ENCODE data around the gene CYFIP1.

Gene CYFIP1

DNA sequence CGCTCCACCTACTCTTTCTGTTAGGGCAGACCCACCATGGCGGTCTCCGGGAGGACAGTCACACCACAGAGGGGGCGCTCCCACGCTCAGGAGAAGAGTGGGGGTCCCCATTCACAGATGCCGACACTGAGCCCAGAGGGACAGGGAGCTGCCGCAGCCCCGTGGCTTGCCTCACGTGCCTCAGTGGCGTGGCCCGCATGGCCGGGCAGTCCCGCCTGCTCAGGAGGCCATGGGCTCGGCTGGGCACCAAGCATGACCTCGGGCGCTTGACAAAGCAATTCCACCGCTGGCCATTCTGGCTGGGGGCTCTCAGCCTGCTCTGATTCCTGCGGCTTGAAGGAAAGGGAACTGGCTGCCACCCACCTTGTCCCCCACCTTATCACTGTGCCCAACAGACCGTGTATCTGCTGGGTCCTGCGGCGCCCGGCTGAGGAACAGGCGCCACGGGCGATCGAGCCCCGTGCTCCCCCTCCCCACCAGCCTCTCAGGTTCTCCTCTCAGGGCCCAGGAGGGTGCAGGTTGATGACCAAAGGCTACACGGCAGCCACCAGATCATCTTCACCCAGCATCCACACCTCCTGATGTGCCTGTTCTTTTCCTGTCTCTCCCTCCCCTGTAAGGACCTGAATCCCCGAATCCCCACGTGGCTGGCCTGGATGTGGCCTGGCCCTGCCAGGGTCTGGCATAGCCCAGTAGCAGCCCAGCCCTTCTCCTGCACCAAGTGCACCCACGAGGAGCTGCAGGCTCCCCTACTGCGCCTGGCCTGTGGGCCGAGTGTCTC is 20.7 kb downstream of the CYFIP1 start:
- no peaks in the 10 kb centered on the region for H3K36me3 Mint-ChIP-seq
- H3K27ac Mint-ChIP-seq: no peak overlapping the region
- H3K4me1 Mint-ChIP-seq (ENCODE audit: low read depth): no peaks in the 10 kb centered on the region
- no peaks in the 10 kb centered on the region for H3K9me3 Mint-ChIP-seq (ENCODE audit: low read depth)
- H3K4me3 Mint-ChIP-seq: no peak overlapping the region
- H3K27me3 Mint-ChIP-seq: no peaks in the 10 kb centered on the region

DNA sequence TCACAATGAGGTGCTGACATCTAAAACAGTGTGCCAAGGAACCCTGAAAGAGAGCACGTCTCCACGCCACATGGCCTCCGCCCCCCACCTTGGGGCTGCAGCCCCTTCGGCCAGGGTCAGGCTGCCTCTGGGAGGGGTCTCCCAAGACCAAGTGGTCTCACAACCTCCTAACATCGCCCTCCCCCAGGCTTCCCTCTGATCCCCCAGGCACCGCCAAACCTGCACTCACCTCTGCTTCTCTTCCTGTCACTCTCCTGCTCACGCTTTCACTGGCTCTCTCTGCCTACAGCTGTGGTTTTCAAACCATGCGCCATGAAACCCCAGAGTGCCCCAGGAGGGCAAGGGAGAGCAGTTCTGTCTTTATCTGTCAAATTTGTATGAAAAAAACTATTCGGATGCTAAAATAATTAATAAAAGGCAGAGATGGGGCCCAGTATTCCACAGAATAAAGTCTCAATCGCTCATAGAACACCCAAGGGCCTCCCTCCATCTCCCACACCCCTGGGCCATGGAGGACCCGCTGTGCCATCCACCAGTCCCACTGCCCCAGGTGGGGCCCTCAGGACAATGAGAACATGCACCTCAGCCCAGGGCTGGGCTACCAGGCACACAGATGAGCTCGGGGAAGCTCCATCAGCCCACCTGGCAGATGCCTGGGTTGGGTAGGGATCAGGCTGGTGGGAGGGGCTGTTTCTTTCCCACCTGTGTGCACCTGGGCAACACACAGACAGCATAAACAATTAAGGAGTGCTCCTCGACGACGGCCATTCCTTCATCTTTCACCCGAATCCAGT is 21.5 kb downstream of the CYFIP1 start:
- H3K4me1 Mint-ChIP-seq (ENCODE audit: low read depth): no peaks in the 10 kb centered on the region
- H3K27me3 Mint-ChIP-seq: no peaks in the 10 kb centered on the region
- no peak overlapping the region for H3K4me3 Mint-ChIP-seq
- no peaks in the 10 kb centered on the region for H3K9me3 Mint-ChIP-seq (ENCODE audit: low read depth)
- H3K27ac Mint-ChIP-seq: no peak overlapping the region
- H3K36me3 Mint-ChIP-seq: no peaks in the 10 kb centered on the region

DNA sequence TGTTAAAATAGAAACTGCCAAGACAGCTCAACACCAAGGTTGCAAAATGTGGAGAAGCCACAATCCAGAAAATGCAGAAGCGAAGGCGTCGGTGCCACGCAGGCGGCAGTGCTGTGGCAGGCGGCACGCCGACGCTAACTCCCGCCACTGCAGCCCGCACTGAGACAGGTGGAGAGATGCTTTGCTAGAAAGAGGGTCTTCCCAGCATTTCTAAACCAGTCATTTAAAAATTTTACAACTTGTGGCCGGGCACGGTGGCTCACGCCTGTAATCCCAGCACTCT is 23.2 kb downstream of the CYFIP1 start:
- Mint-ChIP-seq H3K9me3 (ENCODE audit: low read depth) (no peaks in the 10 kb centered on the region), H3K27ac (no peak overlapping the region), H3K4me1 (ENCODE audit: low read depth) (no peaks in the 10 kb centered on the region), H3K27me3 (no peaks in the 10 kb centered on the region), H3K36me3 (no peaks in the 10 kb centered on the region), H3K4me3 (no peak overlapping the region)

DNA sequence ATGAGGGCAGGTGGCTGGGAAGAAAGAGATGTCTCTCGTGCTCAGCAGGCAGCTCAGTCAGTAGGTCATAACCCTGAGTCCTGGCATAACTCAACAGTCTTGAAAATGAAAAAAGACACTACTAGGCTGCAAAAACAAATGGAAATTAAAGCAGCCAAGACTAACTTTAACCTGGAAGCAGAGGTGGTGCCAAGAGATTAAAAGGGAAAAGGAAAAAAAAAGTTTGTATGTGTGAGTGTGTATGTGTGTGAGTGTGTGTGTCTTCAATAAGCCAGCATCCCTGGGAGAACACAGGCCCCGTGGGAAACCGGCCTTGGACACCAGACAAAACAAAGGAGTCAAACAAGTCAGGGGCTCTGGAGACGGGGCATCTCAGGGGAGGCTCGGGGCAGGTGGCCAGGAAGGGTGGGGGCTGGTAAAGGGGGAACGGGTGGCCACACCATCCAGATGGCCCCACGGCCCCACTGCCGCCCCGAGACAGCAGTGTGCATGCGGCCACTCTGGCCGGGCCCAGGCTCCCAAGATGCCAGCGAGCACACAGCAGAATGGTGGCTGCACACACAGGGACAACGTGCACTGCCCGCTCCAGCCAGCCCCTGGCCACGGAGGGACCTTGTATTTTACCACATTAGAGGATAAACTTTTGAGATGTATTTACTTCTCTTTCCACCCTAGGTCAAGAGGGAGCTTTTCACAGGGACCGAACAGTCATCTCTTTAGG is 23.8 kb downstream of the CYFIP1 start:
- H3K4me1 Mint-ChIP-seq (ENCODE audit: low read depth): no peaks in the 10 kb centered on the region
- no peaks in the 10 kb centered on the region for H3K27me3 Mint-ChIP-seq
- H3K9me3 Mint-ChIP-seq (ENCODE audit: low read depth): no peaks in the 10 kb centered on the region
- H3K4me3 Mint-ChIP-seq: no peak overlapping the region
- no peaks in the 10 kb centered on the region for H3K36me3 Mint-ChIP-seq
- no peak overlapping the region for H3K27ac Mint-ChIP-seq

DNA sequence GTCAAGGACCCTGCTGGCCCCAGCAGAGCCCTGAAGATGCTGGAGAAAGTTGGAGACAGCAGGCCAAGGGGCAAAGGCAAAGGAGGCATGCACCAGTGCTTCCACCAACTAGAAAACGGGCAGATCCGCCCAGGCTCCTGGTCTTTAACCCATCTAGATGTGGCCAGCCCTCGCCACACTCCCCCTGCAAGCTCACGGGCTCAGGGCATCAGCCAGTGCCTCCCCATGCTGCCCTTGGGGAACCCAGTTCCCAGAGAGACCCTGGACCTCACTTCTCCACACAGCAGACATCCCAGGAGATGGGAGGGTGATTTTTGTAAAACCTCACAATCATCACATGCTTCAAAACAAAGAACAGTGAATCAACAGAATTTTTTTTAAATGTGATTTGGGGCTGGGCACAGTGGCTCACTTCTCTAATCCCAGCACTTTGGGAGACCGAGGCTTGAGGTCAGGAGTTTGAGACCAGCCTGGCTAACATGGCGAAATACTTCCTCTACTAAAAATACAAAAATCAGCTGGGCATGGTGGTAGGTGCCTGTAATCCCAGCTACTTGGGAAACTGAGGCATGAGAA is 24.5 kb downstream of the CYFIP1 start:
- no peaks in the 10 kb centered on the region for H3K9me3 Mint-ChIP-seq (ENCODE audit: low read depth)
- H3K4me1 Mint-ChIP-seq (ENCODE audit: low read depth): no peaks in the 10 kb centered on the region
- H3K27ac Mint-ChIP-seq: no peak overlapping the region
- H3K4me3 Mint-ChIP-seq: no peak overlapping the region
- H3K27me3 Mint-ChIP-seq: no peaks in the 10 kb centered on the region
- no peaks in the 10 kb centered on the region for H3K36me3 Mint-ChIP-seq

DNA sequence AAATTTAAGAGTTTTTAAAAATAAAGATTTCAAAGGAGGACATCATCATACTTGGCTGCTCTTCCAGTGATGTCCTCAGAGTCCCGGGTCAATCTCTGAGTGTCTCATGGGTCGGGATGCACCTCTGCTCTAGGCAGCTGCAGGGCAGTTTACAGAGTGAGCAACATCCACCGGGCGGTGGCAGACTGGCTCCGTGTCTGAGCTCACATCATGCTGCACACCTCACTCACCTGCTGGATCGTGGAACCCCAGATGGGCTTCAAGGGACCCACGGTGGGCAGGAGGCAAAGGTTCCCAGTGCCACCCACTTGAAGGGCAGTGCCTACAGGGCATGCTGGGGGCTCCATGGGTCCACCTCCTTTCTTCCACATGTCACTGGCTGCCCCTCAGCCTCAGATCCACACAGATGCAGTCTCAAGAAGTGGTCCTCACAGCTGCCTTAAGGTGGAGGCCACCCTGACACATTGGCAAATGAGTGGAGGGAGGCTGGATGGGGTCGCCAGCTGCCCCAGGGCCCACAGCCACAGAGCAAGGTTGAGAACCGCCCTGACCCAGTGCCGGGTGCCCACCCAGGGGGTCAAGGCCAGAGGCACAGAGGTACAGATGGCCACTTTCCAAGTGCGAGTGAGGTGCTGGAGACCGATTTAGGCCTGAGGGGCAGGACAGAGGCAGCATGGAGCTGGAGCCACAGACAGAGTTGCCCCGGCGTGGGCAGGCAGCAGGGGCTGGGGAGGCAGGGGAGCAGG is 25.2 kb downstream of the CYFIP1 start:
- Mint-ChIP-seq H3K9me3 (ENCODE audit: low read depth) (no peaks in the 10 kb centered on the region), H3K27me3 (no peaks in the 10 kb centered on the region), H3K4me3 (no peak overlapping the region), H3K4me1 (ENCODE audit: low read depth) (no peaks in the 10 kb centered on the region), H3K36me3 (no peaks in the 10 kb centered on the region), H3K27ac (no peak overlapping the region)

DNA sequence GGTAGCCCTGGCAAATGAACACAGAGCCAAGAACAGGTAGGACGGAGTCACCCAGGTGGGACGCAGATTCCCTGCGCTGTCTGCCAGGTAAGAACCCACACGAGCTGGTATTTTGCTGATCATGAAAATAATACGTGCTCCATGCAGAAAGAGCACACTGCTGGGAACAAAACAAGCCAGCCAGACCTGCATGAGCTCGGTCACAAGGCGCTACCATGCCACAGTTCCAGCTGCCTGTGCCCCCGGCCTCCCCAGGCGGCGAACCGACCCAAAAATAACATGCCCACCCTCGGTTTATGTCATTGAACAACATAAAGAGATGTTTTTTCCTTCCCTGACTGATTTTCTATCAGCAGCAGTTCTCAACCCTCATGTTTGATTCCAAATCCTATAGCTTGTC is 25.8 kb downstream of the CYFIP1 start:
- Mint-ChIP-seq H3K27me3 (no peaks in the 10 kb centered on the region), H3K4me1 (ENCODE audit: low read depth) (no peaks in the 10 kb centered on the region), H3K4me3 (no peak overlapping the region), H3K27ac (no peak overlapping the region), H3K9me3 (ENCODE audit: low read depth) (no peaks in the 10 kb centered on the region), H3K36me3 (no peaks in the 10 kb centered on the region)

DNA sequence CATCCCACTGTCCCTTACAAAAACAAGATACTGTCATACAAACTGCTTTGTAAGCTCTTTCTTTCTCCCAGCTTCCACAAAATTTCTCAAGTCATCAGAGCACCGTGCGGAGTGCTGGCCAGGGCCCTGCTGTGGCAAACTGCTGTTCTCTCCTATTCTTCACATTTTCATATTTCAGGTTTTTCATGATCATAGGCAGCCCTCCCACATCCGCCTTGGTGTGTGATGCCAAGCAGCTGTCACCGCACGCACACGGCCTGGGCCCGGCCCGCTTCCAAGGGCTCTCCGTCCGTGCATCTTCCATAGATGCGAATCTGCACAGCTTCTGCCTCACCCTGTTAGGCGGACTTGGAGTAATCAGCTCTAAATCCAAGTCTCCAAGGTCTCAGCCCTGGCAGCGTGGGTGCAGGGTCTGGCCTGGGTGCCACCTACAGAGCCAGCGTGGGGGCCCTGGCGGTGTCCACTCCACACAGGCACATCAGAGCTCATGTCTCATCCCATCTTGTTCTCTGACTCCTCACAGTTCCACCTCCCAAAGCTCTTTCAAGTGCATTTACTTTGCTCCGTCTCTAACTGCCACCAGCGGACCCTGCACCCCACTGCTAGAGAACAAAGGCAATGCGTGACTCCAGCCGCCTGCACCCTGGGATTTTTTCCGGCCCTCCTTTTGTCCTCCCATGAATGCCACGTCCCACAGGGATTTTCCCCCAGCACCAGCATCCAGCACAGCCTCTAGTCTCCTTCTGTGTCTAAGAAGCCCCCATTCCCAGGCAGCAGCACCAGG is 27.2 kb downstream of the CYFIP1 start:
- Mint-ChIP-seq H3K36me3 (no peaks in the 10 kb centered on the region), H3K27ac (no peak overlapping the region), H3K9me3 (ENCODE audit: low read depth) (no peaks in the 10 kb centered on the region), H3K27me3 (peaks cover 2% of the 10 kb centered on the region), H3K4me1 (ENCODE audit: low read depth) (peaks cover 6% of the 10 kb centered on the region), H3K4me3 (no peak overlapping the region)

DNA sequence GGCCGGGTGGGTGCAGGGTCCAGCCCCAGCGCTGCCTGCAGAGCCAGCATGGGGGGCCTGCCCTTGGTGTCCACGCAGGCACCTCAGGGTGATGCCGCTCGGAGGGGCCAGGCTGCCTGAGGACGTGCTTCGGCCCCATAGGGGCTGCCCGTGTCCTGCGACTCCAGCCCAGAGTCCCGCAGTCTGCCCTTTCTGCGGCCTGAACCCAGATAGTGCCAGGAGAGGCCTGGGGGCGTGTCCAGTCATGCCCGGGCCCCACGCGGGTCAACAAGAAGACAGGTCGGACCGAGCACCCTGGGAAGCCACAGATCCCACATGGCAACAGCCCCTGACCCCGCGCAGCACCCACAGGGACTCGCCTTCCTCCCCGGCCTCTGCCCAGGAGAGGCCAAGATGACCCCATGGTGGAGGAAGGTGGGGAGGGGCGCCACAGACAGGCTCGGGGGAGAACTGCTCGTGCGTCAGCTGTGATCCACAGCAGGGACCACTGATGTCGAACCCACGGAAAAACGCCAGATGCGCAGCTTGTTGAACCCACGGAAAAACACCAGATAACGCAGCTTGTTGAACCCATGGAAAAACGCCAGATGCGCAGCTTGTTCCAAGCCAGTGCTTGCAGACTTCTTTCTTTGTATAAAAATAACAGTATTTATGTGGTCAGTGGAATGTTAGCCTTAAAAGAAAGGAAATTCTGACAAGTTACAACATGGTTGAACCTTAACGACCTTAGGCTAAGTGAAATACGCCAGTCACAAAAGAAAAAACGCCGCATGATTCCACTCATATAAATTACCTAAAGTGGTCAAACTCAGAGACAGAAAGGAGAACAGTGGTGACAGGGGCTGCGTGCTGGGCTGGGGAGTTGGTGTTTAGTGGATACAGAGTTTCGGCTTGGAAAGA is 28.5 kb downstream of the CYFIP1 start:
- no peak overlapping the region for H3K4me3 Mint-ChIP-seq
- peaks cover 6% of the 10 kb centered on the region for H3K4me1 Mint-ChIP-seq (ENCODE audit: low read depth)
- no peak overlapping the region for H3K27ac Mint-ChIP-seq
- H3K36me3 Mint-ChIP-seq: no peaks in the 10 kb centered on the region
- H3K9me3 Mint-ChIP-seq (ENCODE audit: low read depth): no peaks in the 10 kb centered on the region
- H3K27me3 Mint-ChIP-seq: peaks cover 3% of the 10 kb centered on the region

DNA sequence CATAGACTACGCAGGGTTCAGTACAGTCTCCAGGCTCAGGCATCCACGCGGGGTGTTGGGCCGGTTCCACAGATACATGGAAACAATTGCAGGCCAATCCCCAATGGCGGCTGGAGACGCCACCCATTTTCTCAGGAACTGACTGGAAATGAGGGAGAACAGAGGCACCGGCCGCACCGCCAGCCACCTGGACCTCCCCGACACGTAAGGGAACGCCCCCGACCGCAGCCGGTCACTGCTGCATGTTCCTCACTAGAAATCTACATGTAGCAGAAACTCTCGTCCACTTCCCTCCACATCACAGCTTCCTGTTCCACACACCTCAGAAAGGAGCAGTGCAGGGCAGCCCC is 29.2 kb downstream of the CYFIP1 start:
- H3K27me3 Mint-ChIP-seq: peaks cover 3% of the 10 kb centered on the region
- no peak overlapping the region for H3K4me3 Mint-ChIP-seq
- H3K27ac Mint-ChIP-seq: no peak overlapping the region
- no peaks in the 10 kb centered on the region for H3K36me3 Mint-ChIP-seq
- H3K4me1 Mint-ChIP-seq (ENCODE audit: low read depth): peaks cover 6% of the 10 kb centered on the region
- H3K9me3 Mint-ChIP-seq (ENCODE audit: low read depth): no peaks in the 10 kb centered on the region

DNA sequence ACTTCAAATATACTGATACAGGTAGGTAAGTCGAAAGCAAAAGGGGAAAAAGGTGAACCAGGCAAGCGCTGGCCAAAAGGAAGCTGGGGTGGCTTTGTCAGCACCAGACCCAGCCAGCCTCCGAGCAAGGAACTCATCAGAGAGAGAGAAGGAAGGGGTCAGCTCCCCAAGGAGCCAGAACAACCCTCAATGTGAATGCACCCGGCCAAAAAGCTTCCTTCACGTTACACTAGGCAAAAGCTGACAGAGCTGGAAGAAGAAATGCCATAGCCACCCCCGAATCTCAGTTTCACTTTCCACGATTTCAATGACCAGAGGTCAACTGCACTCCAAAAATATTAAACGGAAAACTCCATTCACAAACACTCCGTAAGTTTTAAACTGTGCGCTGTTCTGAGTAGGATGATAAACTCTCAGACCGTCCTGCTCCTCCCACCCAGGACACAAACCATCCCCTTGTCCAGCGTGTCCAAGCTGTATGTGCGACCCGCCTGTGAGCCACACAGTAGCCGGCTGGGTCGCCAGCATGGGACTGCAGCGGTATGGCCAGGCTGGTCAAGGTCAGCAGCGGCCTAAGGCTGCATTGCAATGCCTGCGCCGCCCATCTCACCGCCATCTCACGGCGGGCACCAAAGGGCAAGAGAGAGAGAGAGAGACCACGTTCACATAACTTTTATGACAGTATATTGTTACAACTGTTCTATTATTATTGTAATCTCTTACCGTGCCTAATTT is 29.7 kb downstream of the CYFIP1 start:
- Mint-ChIP-seq H3K27me3 (peaks cover 3% of the 10 kb centered on the region), H3K27ac (no peak overlapping the region), H3K9me3 (ENCODE audit: low read depth) (no peaks in the 10 kb centered on the region), H3K36me3 (no peaks in the 10 kb centered on the region), H3K4me3 (no peak overlapping the region), H3K4me1 (ENCODE audit: low read depth) (peaks cover 6% of the 10 kb centered on the region)

DNA sequence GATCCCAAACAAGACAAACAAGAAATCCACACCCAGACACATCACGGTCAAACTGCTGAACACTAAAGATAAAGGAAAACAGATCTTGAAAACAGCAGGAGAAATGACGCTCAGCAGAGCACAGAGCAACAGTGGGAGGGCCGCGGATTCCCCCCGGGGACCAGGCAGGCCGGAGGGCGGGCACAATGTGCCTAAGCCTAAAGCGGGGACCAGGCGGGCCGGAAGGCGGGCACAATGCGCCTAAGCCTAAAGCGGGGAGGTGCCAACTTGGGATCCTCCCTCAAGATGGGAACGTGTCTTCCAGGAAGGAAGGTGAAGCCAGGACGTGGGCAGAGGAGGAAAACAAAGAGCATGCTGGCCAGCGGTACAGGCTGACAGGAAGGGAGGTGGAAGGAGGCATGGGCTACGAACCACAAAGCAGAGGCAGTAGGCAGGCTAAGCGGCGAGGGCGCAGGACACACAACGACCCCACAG is 31.1 kb downstream of the CYFIP1 start:
- Mint-ChIP-seq H3K4me3 (no peak overlapping the region), H3K9me3 (ENCODE audit: low read depth) (no peaks in the 10 kb centered on the region), H3K27ac (no peak overlapping the region), H3K36me3 (no peaks in the 10 kb centered on the region), H3K27me3 (peaks cover 3% of the 10 kb centered on the region), H3K4me1 (ENCODE audit: low read depth) (peaks cover 6% of the 10 kb centered on the region)

DNA sequence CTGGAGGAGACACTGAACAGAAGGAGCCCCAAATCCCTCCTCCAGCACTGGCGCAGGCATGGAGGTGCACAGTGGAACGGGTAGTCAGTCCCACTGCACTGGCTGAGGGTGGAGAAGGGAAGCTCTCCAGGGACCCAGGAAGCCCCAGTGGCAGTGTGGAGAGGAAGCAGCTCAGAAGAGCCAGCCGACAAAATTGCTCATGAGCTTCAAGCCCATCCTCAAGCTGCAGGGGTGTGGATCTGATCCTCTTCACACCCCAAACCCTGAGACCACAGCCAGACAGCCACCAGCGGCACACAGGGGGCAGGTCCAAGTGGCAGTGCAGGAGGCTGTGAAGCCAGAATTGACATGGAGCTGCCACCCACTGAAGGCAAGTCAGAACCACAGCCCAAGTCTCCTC is 32.1 kb downstream of the CYFIP1 start:
- Mint-ChIP-seq H3K4me1 (ENCODE audit: low read depth) (peaks cover 6% of the 10 kb centered on the region), H3K9me3 (ENCODE audit: low read depth) (no peaks in the 10 kb centered on the region), H3K36me3 (no peaks in the 10 kb centered on the region), H3K4me3 (no peak overlapping the region), H3K27me3 (peaks cover 3% of the 10 kb centered on the region), H3K27ac (no peak overlapping the region)
